Erythroblast (primary cell): Measurements from ENCODE around the gene CFAP58.

Experiments
- DNase-seq, 2 experiments: peaks; one replicate each; lab custom pipeline; 2025; lab: John Stamatoyannopoulos, UW
- GATA1 ChIP-seq: IDR thresholded peaks from 2 replicates; pipeline ENCODE4 v1.6.1; 2011; ENCODE audit warnings: low read depth, mild to moderate bottlenecking, control low read depth, low read length, moderate library complexity
- POLR2A ChIP-seq: IDR thresholded peaks from 2 replicates; pipeline ENCODE4 v1.6.1; 2011; ENCODE audit warnings: mild to moderate bottlenecking, low read length

The CFAP58 gene

DNA sequence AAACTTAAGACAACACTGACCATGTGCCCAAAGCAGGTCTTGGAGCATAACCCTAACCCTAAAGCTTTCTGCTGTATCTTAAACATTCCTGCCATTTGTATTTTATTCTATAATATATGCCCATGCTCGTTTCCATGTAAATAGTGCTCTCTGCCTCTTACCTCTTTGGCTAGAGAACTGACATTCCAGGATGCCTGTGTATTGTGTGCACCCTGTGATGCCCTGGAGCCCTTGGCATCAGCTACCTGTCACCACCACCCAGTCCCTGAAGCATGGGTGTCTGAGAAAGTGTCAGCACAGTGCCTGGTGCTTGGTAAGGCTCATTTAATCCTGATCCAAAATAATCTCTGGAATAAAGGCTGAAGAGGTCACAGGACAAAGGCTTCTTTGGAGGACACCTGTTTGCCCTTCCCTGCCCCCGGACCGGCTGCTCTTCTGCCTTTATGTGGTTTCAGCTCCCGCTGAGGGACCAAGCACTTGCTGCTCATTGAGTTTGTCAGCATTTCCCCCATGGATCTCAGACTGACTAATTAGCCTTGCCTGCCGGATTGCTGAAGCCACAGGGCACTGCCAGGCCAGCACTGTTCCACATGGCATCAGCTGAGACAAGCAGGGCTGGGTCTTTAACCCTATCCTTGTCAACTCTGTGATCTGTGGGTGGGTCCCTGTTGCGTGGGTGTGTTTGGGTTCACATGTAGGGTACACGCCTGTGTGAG, 148.4 kb downstream of the CFAP58 start:
- DNase-seq: no peak
- TF ChIP-seq POLR2A: no peak
- TF ChIP-seq GATA1: no peak

DNA sequence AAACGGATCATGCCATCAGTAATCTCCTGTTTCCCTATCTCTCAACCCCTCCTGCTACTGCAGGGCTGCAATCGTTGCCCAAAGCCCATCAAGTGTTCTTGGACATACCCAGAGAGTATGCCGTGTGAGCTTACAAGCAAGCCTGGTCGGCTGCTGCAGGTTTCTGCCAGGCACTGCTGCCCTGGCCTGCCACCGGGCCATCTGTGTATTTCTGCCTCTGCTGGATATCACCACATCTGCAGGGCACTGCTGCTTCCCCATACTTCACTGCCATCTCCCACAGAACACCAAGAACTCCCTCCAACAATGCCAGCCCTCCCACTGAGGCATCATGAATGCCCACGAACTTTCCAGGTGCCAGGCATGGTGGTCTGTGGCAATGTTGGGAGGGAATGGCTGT, 149.3 kb downstream of the CFAP58 start:
- DNase-seq: no peak
- no peak for TF ChIP-seq GATA1
- TF ChIP-seq POLR2A: no peak
